Activated B cell treated with CpG ODN at 0.5 μM for 24 hours (primary cell): Measurements from ENCODE around the gene MUC12. TPM values are rescaled to one million over a fixed set of nuclear protein-coding genes. Genes with fewer than 3 reads are reported as not detected.

Experiments
- ATAC-seq: fragments of 200-7000 bp; cut with Tn5 transposase; one replicate; pipeline ENCODE4 v1.10.0; 2021; ENCODE audit warnings: low read depth, mild to moderate bottlenecking, moderate library complexity
- CTCF ChIA-PET: fragments of 350-600 bp; sonication (Branson Sonifier 250); formaldehyde crosslinking; loops from one replicate; lab custom pipeline; 2021; ENCODE audit warnings: antibody characterized with exemption; lab: Charles Lee
- POLR2A ChIA-PET: fragments of 350-600 bp; sonication (Branson Sonifier 250); formaldehyde crosslinking; loops from one replicate; lab custom pipeline; 2021; ENCODE audit warnings: antibody characterized with exemption; lab: Charles Lee
- DNase-seq: peaks from one replicate; pipeline ENCODE4 v3.0.0; 2022
- H3K27ac Mint-ChIP-seq: one replicate; pipeline ENCODE4 v1.8.0; 2020; ENCODE audit warnings: mixed read lengths
- H3K27me3 Mint-ChIP-seq: one replicate; pipeline ENCODE4 v1.8.0; 2021; ENCODE audit warnings: mixed read lengths
- H3K36me3 Mint-ChIP-seq: one replicate; pipeline ENCODE4 v1.8.0; 2021; ENCODE audit warnings: low read depth, mixed read lengths
- H3K4me1 Mint-ChIP-seq: one replicate; pipeline ENCODE4 v1.8.0; 2021; ENCODE audit warnings: mixed read lengths
- H3K4me3 Mint-ChIP-seq: one replicate; pipeline ENCODE4 v1.8.0; 2020; ENCODE audit warnings: mild to moderate bottlenecking, mixed read lengths
- H3K9me3 Mint-ChIP-seq: one replicate; pipeline ENCODE4 v1.8.0; 2020; ENCODE audit warnings: mixed read lengths
- intact Hi-C: fragments of 100-400 bp; cut with micrococcal nuclease; formaldehyde crosslinking; loops from one replicate; pipeline ENCODE4 v1.15.1; 2024
- total RNA-seq: library from RNA; stranded (reverse); gene quantifications from 2 replicates; pipeline ENCODE4 v1.2.3, GENCODE V29; 2022
- TF ChIP-seq, protein P1 (sequence below): fragments of 200-600 bp; IDR thresholded peaks from one replicate; pipeline ENCODE4 v1.8.0; 2022; ENCODE audit warnings: antibody characterized with exemption, mild to moderate bottlenecking

MUC12 gene
- total RNA-seq, 1 donor from 2014 or later: not detected

GRCh38 chr7:101068401-101068800, 99.0 kb downstream of the MUC12 start:
- Mint-ChIP-seq H3K9me3 (no peaks in the 10 kb centered on the region), H3K27me3 (peaks cover 26% of the 10 kb centered on the region), H3K4me1 (no peaks in the 10 kb centered on the region), H3K4me3 (no peak overlapping the region), H3K36me3 (no peaks in the 10 kb centered on the region), H3K27ac (no peak overlapping the region)
- ATAC-seq (no peak), DNase-seq (no peak)
- TF ChIP-seq, protein P1, sequence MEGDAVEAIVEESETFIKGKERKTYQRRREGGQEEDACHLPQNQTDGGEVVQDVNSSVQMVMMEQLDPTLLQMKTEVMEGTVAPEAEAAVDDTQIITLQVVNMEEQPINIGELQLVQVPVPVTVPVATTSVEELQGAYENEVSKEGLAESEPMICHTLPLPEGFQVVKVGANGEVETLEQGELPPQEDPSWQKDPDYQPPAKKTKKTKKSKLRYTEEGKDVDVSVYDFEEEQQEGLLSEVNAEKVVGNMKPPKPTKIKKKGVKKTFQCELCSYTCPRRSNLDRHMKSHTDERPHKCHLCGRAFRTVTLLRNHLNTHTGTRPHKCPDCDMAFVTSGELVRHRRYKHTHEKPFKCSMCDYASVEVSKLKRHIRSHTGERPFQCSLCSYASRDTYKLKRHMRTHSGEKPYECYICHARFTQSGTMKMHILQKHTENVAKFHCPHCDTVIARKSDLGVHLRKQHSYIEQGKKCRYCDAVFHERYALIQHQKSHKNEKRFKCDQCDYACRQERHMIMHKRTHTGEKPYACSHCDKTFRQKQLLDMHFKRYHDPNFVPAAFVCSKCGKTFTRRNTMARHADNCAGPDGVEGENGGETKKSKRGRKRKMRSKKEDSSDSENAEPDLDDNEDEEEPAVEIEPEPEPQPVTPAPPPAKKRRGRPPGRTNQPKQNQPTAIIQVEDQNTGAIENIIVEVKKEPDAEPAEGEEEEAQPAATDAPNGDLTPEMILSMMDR: no peak
- ChIA-PET CTCF (no interaction called here), POLR2A (no interaction called here)
- intact Hi-C loops: no loop called here

Other genes with a start within 250 kb of the MUC12 start
- gene EPO, start 249.1 kb upstream of the MUC12 start, total RNA-seq: not detected in 2 replicates
- gene ZAN, start 236.0 kb upstream of the MUC12 start, total RNA-seq: not detected in 2 replicates
- gene EPHB4, start 142.0 kb upstream of the MUC12 start, total RNA-seq: 2.5 and 4.1 TPM in 2 replicates
- 48.0 and 48.9 TPM in 2 replicates for gene SLC12A9, start 116.9 kb upstream of the MUC12 start, total RNA-seq
- 12.6 and 16.9 TPM in 2 replicates for gene TRIP6, start 102.2 kb upstream of the MUC12 start, total RNA-seq
- gene SRRT, start 94.5 kb upstream of the MUC12 start, total RNA-seq: 229 and 244 TPM in 2 replicates
- gene UFSP1, start 79.8 kb upstream of the MUC12 start, total RNA-seq: 3.4 and 4.5 TPM in 2 replicates
- gene ACHE, start 73.7 kb upstream of the MUC12 start, total RNA-seq: 0.16 and 0.34 TPM in 2 replicates
- not detected in 2 replicates for gene MUC3A, start 20.0 kb upstream of the MUC12 start, total RNA-seq
- not detected in 2 replicates for gene MUC17, start 50.5 kb downstream of the MUC12 start, total RNA-seq
- gene TRIM56, start 115.9 kb downstream of the MUC12 start, total RNA-seq: 53.0 and 57.5 TPM in 2 replicates
- not detected in 2 replicates for gene SERPINE1, start 157.5 kb downstream of the MUC12 start, total RNA-seq
- gene AP1S1, start 184.9 kb downstream of the MUC12 start, total RNA-seq: 19.2 and 22.7 TPM in 2 replicates
- 0.07 and 0.11 TPM in 2 replicates for gene VGF, start 196.0 kb downstream of the MUC12 start, total RNA-seq
- gene NAT16, start 210.7 kb downstream of the MUC12 start, total RNA-seq: not detected in 2 replicates
- gene MOGAT3, start 231.5 kb downstream of the MUC12 start, total RNA-seq: not detected in 2 replicates
- 29.8 and 40.0 TPM in 2 replicates for gene PLOD3, start 248.0 kb downstream of the MUC12 start, total RNA-seq
- 37.6 and 43.4 TPM in 2 replicates for gene ZNHIT1, start 248.6 kb downstream of the MUC12 start, total RNA-seq